GM23338 (cell line): Measurements from ENCODE around the gene DLGAP4. TPM values are rescaled to one million over a fixed set of nuclear protein-coding genes. Genes with fewer than 3 reads are reported as not detected.

Experiments used
- ATAC-seq: fragments of 200-7000 bp; cut with Tn5 transposase; 3 replicates; pipeline ENCODE4 v1.9.1; 2020
- DNase-seq: peaks from one replicate; pipeline ENCODE4 v3.0.0-alpha.2; 2015; ENCODE audit warnings: low spot score
- H2AFZ ChIP-seq: fragments of 200-600 bp; sonication (generic); 2 replicates; pipeline ENCODE4 v1.8.0; 2016; ENCODE audit warnings: antibody characterized with exemption, mild to moderate bottlenecking, moderate library complexity
- H3F3A ChIP-seq: fragments of 200-600 bp; sonication (generic); replicated peaks from 2 replicates; pipeline ENCODE4 v1.8.0; 2017; ENCODE audit warnings: antibody characterized with exemption, mixed run types, low read depth
- H3K27ac ChIP-seq: fragments of 200-600 bp; sonication (generic); 2 replicates; pipeline ENCODE4 v1.6.1; 2016; ENCODE audit warnings: low read depth
- H3K27me3 ChIP-seq: fragments of 200-600 bp; sonication (generic); 2 replicates; pipeline ENCODE4 v1.8.0; 2016; ENCODE audit warnings: mild to moderate bottlenecking, mixed run types, moderate library complexity; ENCODE audit not compliant: insufficient read depth
- H3K36me3 ChIP-seq: fragments of 200-600 bp; sonication (generic); 2 replicates; pipeline ENCODE4 v1.8.0; 2016; ENCODE audit warnings: mild to moderate bottlenecking; ENCODE audit not compliant: insufficient read depth
- H3K4me1 ChIP-seq: fragments of 200-600 bp; sonication (generic); 2 replicates; pipeline ENCODE4 v1.8.0; 2016; ENCODE audit warnings: mild to moderate bottlenecking, moderate library complexity; ENCODE audit not compliant: insufficient read depth
- H3K4me2 ChIP-seq: fragments of 200-600 bp; sonication (generic); 2 replicates; pipeline ENCODE4 v1.7.1; 2017; ENCODE audit warnings: mixed run types
- H3K4me3 ChIP-seq: fragments of 200-600 bp; sonication (generic); 2 replicates; pipeline ENCODE4 v1.6.1; 2016; ENCODE audit warnings: mixed run types
- H3K79me2 ChIP-seq: fragments of 200-600 bp; sonication (generic); replicated peaks from 2 replicates; pipeline ENCODE4 v1.8.0; 2017; ENCODE audit warnings: mild to moderate bottlenecking; ENCODE audit not compliant: insufficient read depth
- H3K9me2 ChIP-seq: fragments of 200-600 bp; sonication (generic); 2 replicates; pipeline ENCODE4 v1.8.0; 2017; ENCODE audit not compliant: insufficient read depth
- H4K20me1 ChIP-seq: fragments of 200-600 bp; sonication (generic); replicated peaks from 2 replicates; pipeline ENCODE4 v1.8.0; 2017; ENCODE audit warnings: mild to moderate bottlenecking; ENCODE audit not compliant: insufficient read depth
- H3K27ac Mint-ChIP-seq: 2 replicates; pipeline ENCODE4 v1.8.0; 2020; ENCODE audit warnings: inconsistent platforms, mild to moderate bottlenecking, moderate library complexity, mixed read lengths
- H3K27me3 Mint-ChIP-seq: 3 replicates; pipeline ENCODE4 v1.8.0; 2022; ENCODE audit warnings: low read depth, mild to moderate bottlenecking, moderate library complexity, mixed read lengths, inconsistent platforms; ENCODE audit not compliant: insufficient read depth, poor library complexity
- H3K36me3 Mint-ChIP-seq: 3 replicates; pipeline ENCODE4 v1.8.0; 2021; ENCODE audit warnings: low read depth, mild to moderate bottlenecking, inconsistent platforms, moderate library complexity, mixed read lengths
- H3K4me1 Mint-ChIP-seq: 3 replicates; pipeline ENCODE4 v1.8.0; 2020; ENCODE audit warnings: mild to moderate bottlenecking, inconsistent platforms, mixed read lengths
- H3K4me3 Mint-ChIP-seq: 3 replicates; pipeline ENCODE4 v1.8.0; 2021; ENCODE audit warnings: moderate library complexity, mild to moderate bottlenecking, inconsistent platforms, mixed read lengths
- H3K9me3 Mint-ChIP-seq: 3 replicates; pipeline ENCODE4 v1.8.0; 2020; ENCODE audit warnings: moderate library complexity, mild to moderate bottlenecking, inconsistent platforms, mixed read lengths
- CREB1 ChIP-seq: fragments of 250-450 bp; sonication (Bioruptor Pico); IDR thresholded peaks from 2 replicates; pipeline ENCODE4 v1.5.0; 2020; ENCODE audit warnings: low read depth, mild to moderate bottlenecking, moderate library complexity
- EZH2 ChIP-seq: fragments of 200-600 bp; sonication (generic); IDR thresholded peaks from one replicate; pipeline ENCODE4 v1.8.0; 2017; ENCODE audit warnings: antibody characterized with exemption, mild to moderate bottlenecking, low read depth; ENCODE audit not compliant: unreplicated experiment
- EZH2phosphoT487 ChIP-seq: fragments of 200-600 bp; sonication (generic); IDR thresholded peaks from one replicate; pipeline ENCODE4 v1.8.1; 2018; ENCODE audit warnings: antibody characterized with exemption; ENCODE audit not compliant: unreplicated experiment
- NANOG ChIP-seq: IDR thresholded peaks from 2 replicates; pipeline ENCODE4 v1.6.1; 2016; ENCODE audit warnings: antibody characterized with exemption, borderline replicate concordance
- POLR2AphosphoS5 ChIP-seq: IDR thresholded peaks from 2 replicates; pipeline ENCODE4 v1.6.1; 2016; ENCODE audit warnings: antibody characterized with exemption, low read depth
- ZNF114 ChIP-seq: fragments of 250-450 bp; sonication (Bioruptor Pico); IDR thresholded peaks from 2 replicates; pipeline ENCODE4 v1.5.0; 2020; ENCODE audit warnings: mild to moderate bottlenecking, moderate library complexity
- ZNF331 ChIP-seq: fragments of 250-450 bp; sonication (Bioruptor Pico); IDR thresholded peaks from 2 replicates; pipeline ENCODE4 v1.5.0; 2020; ENCODE audit warnings: low read depth, mild to moderate bottlenecking, moderate library complexity
- polyA plus RNA-seq: library from polyadenylated mRNA; unstranded; fragments of >200 nt; fragmentation: Nextera tagmentation; extraction: Ambion mirVana; gene quantifications from 2 replicates; pipeline ENCODE4 v1.2.1, GENCODE V29; 2016
- total RNA-seq: library from RNA; depleted of rRNA; stranded (reverse); fragments of >200 nt; shearing (Covaris generic); gene quantifications from 2 replicates; pipeline ENCODE4 v1.2.3, GENCODE V29; 2014
- TF ChIP-seq, protein P1 (sequence below): fragments of 250-450 bp; sonication (Bioruptor Pico); IDR thresholded peaks from 2 replicates; pipeline ENCODE4 v1.5.0; 2020; ENCODE audit warnings: mild to moderate bottlenecking, moderate library complexity
- TF ChIP-seq, protein P2 (sequence below), 2 experiments: fragments of 200-600 bp in 1 of 2; sonication (generic) in 1 of 2; conservative IDR thresholded peaks; 2 replicates each; pipeline versions ENCODE4 v1.5.1 to v1.6.1; 2016 to 2017; ENCODE audit warnings: antibody characterized with exemption in 2 of 2, low read depth in 2 of 2, mild to moderate bottlenecking in 2 of 2, moderate library complexity in 1 of 2

The DLGAP4 gene
- total and polyA plus RNA-seq, 2 experiments from 2014 or later, result 46.1 to 52.2 TPM

DNA sequence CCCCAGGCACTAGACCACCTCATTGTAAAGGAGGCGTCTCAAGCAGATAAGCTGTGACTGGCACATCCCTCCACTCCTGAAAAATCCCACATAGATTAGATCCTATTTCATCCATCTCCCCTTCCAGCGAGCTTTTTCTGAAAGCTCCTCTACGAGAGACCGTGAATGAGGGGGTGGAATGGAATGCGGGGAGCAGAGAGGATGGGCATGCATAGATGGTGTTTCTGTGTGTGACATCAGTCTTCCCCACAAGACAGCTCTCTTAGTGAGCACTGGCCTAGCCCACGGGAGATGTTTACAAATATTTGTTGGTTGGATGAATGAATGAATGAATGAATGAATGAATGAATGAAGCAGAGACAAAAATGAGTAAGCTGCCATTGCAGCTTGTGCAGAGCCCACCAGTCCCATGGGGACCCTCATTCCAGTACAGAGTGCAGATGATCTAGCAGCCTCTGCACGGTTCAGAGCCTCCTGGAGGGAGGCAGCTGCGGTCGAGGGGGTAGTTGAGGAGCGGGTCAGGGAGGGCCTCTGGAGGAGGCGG, 98.4 kb downstream of the DLGAP4 start:
- no peaks in the 10 kb centered on the region; the same call in 2 of the 3 replicates for H3K9me3 Mint-ChIP-seq
- TF ChIP-seq, protein P1, sequence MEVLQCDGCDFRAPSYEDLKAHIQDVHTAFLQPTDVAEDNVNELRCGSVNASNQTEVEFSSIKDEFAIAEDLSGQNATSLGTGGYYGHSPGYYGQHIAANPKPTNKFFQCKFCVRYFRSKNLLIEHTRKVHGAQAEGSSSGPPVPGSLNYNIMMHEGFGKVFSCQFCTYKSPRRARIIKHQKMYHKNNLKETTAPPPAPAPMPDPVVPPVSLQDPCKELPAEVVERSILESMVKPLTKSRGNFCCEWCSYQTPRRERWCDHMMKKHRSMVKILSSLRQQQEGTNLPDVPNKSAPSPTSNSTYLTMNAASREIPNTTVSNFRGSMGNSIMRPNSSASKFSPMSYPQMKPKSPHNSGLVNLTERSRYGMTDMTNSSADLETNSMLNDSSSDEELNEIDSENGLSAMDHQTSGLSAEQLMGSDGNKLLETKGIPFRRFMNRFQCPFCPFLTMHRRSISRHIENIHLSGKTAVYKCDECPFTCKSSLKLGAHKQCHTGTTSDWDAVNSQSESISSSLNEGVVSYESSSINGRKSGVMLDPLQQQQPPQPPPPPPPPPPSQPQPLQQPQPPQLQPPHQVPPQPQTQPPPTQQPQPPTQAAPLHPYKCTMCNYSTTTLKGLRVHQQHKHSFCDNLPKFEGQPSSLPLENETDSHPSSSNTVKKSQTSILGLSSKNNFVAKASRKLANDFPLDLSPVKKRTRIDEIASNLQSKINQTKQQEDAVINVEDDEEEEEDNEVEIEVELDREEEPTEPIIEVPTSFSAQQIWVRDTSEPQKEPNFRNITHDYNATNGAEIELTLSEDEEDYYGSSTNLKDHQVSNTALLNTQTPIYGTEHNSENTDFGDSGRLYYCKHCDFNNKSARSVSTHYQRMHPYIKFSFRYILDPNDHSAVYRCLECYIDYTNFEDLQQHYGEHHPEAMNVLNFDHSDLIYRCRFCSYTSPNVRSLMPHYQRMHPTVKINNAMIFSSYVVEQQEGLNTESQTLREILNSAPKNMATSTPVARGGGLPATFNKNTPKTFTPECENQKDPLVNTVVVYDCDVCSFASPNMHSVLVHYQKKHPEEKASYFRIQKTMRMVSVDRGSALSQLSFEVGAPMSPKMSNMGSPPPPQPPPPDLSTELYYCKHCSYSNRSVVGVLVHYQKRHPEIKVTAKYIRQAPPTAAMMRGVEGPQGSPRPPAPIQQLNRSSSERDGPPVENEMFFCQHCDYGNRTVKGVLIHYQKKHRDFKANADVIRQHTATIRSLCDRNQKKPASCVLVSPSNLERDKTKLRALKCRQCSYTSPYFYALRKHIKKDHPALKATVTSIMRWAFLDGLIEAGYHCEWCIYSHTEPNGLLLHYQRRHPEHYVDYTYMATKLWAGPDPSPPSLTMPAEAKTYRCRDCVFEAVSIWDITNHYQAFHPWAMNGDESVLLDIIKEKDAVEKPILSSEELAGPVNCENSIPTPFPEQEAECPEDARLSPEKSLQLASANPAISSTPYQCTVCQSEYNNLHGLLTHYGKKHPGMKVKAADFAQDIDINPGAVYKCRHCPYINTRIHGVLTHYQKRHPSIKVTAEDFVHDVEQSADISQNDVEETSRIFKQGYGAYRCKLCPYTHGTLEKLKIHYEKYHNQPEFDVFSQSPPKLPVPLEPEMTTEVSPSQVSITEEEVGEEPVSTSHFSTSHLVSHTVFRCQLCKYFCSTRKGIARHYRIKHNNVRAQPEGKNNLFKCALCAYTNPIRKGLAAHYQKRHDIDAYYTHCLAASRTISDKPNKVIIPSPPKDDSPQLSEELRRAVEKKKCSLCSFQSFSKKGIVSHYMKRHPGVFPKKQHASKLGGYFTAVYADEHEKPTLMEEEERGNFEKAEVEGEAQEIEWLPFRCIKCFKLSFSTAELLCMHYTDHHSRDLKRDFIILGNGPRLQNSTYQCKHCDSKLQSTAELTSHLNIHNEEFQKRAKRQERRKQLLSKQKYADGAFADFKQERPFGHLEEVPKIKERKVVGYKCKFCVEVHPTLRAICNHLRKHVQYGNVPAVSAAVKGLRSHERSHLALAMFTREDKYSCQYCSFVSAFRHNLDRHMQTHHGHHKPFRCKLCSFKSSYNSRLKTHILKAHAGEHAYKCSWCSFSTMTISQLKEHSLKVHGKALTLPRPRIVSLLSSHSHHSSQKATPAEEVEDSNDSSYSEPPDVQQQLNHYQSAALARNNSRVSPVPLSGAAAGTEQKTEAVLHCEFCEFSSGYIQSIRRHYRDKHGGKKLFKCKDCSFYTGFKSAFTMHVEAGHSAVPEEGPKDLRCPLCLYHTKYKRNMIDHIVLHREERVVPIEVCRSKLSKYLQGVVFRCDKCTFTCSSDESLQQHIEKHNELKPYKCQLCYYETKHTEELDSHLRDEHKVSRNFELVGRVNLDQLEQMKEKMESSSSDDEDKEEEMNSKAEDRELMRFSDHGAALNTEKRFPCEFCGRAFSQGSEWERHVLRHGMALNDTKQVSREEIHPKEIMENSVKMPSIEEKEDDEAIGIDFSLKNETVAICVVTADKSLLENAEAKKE, result no peak
- no peak for TF ChIP-seq CREB1
- TF ChIP-seq ZNF331 (CRISPR knock-in tag), result no peak
- no peak for TF ChIP-seq EZH2phosphoT487
- TF ChIP-seq, protein P2, sequence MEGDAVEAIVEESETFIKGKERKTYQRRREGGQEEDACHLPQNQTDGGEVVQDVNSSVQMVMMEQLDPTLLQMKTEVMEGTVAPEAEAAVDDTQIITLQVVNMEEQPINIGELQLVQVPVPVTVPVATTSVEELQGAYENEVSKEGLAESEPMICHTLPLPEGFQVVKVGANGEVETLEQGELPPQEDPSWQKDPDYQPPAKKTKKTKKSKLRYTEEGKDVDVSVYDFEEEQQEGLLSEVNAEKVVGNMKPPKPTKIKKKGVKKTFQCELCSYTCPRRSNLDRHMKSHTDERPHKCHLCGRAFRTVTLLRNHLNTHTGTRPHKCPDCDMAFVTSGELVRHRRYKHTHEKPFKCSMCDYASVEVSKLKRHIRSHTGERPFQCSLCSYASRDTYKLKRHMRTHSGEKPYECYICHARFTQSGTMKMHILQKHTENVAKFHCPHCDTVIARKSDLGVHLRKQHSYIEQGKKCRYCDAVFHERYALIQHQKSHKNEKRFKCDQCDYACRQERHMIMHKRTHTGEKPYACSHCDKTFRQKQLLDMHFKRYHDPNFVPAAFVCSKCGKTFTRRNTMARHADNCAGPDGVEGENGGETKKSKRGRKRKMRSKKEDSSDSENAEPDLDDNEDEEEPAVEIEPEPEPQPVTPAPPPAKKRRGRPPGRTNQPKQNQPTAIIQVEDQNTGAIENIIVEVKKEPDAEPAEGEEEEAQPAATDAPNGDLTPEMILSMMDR (conservative IDR thresholded peaks at IDR 0.05; ENCODE audit: low read depth in 2 of 2), result no peak
- TF ChIP-seq EZH2, result no peak
- TF ChIP-seq ZNF114 (CRISPR knock-in tag), result no peak
- TF ChIP-seq POLR2AphosphoS5, result no peak
- no peak for TF ChIP-seq NANOG
- Histone ChIP-seq H3K79me2 (no peaks in the 10 kb centered on the region), H3K4me1 (peaks cover 9% of the 10 kb centered on the region), H3K27ac (no peak overlapping the region), H3F3A (no peaks in the 10 kb centered on the region), H3K27me3 (no peaks in the 10 kb centered on the region), H3K4me3 (no peak overlapping the region), H3K9me2 (no peaks in the 10 kb centered on the region), H4K20me1 (no peaks in the 10 kb centered on the region), H3K36me3 (no peaks in the 10 kb centered on the region), H2AFZ (no peak overlapping the region), H3K4me2 (no peak overlapping the region)
- H3K4me3 Mint-ChIP-seq, result no peak overlapping the region
- H3K36me3 Mint-ChIP-seq, result no peaks in the 10 kb centered on the region
- H3K4me1 Mint-ChIP-seq, result peaks cover 16% of the 10 kb centered on the region
- H3K27ac Mint-ChIP-seq, result no peak overlapping the region
- DNase-seq (no peak), ATAC-seq (no peak)
- peaks cover 11% of the 10 kb centered on the region for H3K27me3 Mint-ChIP-seq
